WTC11 (cell line): ENCODE data around the gene ATG4C. TPM values are rescaled to one million over a fixed set of nuclear protein-coding genes. Genes with fewer than 3 reads are reported as not detected.

Source experiments
- ATAC-seq: fragments of 200-7000 bp; cut with Tn5 transposase; 2 replicates; pipeline ENCODE4 v1.10.0; 2021; ENCODE audit warnings: mild to moderate bottlenecking, moderate library complexity
- CTCF ChIA-PET: fragments of 300-600 bp; sonication (Branson Sonifier 250); formaldehyde crosslinking; loops from one replicate; lab custom pipeline; 2021; ENCODE audit warnings: antibody characterized with exemption; lab: Charles Lee
- POLR2A ChIA-PET: fragments of 350-600 bp; sonication (Branson Sonifier 250); formaldehyde crosslinking; loops from one replicate; lab custom pipeline; 2021; ENCODE audit warnings: antibody characterized with exemption; lab: Charles Lee
- DNase-seq: peaks from one replicate; pipeline ENCODE4 v3.0.0; 2021; ENCODE audit warnings: low spot score
- H3K27ac Mint-ChIP-seq: 2 replicates; pipeline ENCODE4 v1.8.0; 2021; ENCODE audit warnings: mixed read lengths
- H3K27me3 Mint-ChIP-seq: 2 replicates; pipeline ENCODE4 v1.8.0; 2021; ENCODE audit warnings: low read depth, mild to moderate bottlenecking, moderate library complexity, mixed read lengths
- H3K36me3 Mint-ChIP-seq: 2 replicates; pipeline ENCODE4 v1.8.0; 2021; ENCODE audit warnings: mixed read lengths
- H3K4me1 Mint-ChIP-seq: 2 replicates; pipeline ENCODE4 v1.8.0; 2022; ENCODE audit warnings: mixed read lengths
- H3K4me3 Mint-ChIP-seq: 2 replicates; pipeline ENCODE4 v1.8.0; 2021; ENCODE audit warnings: mild to moderate bottlenecking, moderate library complexity, mixed read lengths
- H3K9me3 Mint-ChIP-seq: 2 replicates; pipeline ENCODE4 v1.8.0; 2021; ENCODE audit warnings: mixed read lengths
- CREM ChIP-seq: sonication (generic); formaldehyde crosslinking; IDR thresholded peaks from 2 replicates; pipeline ENCODE4 v1.8.1; 2022; ENCODE audit warnings: mild to moderate bottlenecking, missing genetic modification reagents, moderate library complexity
- EMX1 ChIP-seq: fragments of 250-450 bp; sonication (Bioruptor Pico); IDR thresholded peaks from 2 replicates; pipeline ENCODE4 v1.8.0; 2021; ENCODE audit warnings: mild to moderate bottlenecking
- FOXJ3 ChIP-seq: sonication (generic); formaldehyde crosslinking; IDR thresholded peaks from 2 replicates; pipeline ENCODE4 v1.9.0; 2021; ENCODE audit warnings: missing genetic modification reagents, mild to moderate bottlenecking, borderline replicate concordance
- GABPB1 ChIP-seq: sonication (generic); formaldehyde crosslinking; IDR thresholded peaks from 2 replicates; pipeline ENCODE4 v1.8.1; 2023; ENCODE audit warnings: mild to moderate bottlenecking, missing genetic modification reagents
- GRHL2 ChIP-seq: fragments of 250-450 bp; sonication (Bioruptor Pico); IDR thresholded peaks from 2 replicates; pipeline ENCODE4 v1.8.0; 2022; ENCODE audit warnings: mild to moderate bottlenecking, moderate library complexity; ENCODE audit not compliant: insufficient replicate concordance, severe bottlenecking
- NR1H2 ChIP-seq: sonication (generic); formaldehyde crosslinking; IDR thresholded peaks from 2 replicates; pipeline ENCODE4 v1.9.0; 2021; ENCODE audit warnings: mild to moderate bottlenecking, moderate library complexity, missing genetic modification reagents
- NR2C2 ChIP-seq: sonication (generic); formaldehyde crosslinking; IDR thresholded peaks from 2 replicates; pipeline ENCODE4 v1.8.0; 2022; ENCODE audit warnings: mild to moderate bottlenecking, missing genetic modification reagents
- TCF7 ChIP-seq: sonication (generic); formaldehyde crosslinking; IDR thresholded peaks from 2 replicates; pipeline ENCODE4 v1.8.0; 2022; ENCODE audit warnings: mild to moderate bottlenecking, low read depth, missing genetic modification reagents, moderate library complexity
- ZNF671 ChIP-seq: fragments of 250-450 bp; sonication (Bioruptor Pico); IDR thresholded peaks from 2 replicates; pipeline ENCODE4 v1.8.0; 2021; ENCODE audit warnings: mild to moderate bottlenecking
- total RNA-seq: library from RNA; stranded (reverse); gene quantifications from 3 replicates; pipeline ENCODE4 v1.2.3, GENCODE V29; 2021
- TF ChIP-seq, protein P1 (sequence below): fragments of 200-600 bp; IDR thresholded peaks from 2 replicates; pipeline ENCODE4 v1.8.0; 2022; ENCODE audit warnings: antibody characterized with exemption
- TF ChIP-seq, protein P2 (sequence below): sonication (generic); formaldehyde crosslinking; IDR thresholded peaks from 2 replicates; pipeline ENCODE4 v1.8.1; 2022; ENCODE audit warnings: low read depth, mild to moderate bottlenecking, moderate library complexity, missing genetic modification reagents, borderline replicate concordance
- TF ChIP-seq, protein P3 (sequence below): sonication (generic); formaldehyde crosslinking; conservative IDR thresholded peaks from 2 replicates; pipeline ENCODE4 v1.8.1; 2023; ENCODE audit warnings: mild to moderate bottlenecking, low read depth, missing genetic modification reagents, moderate library complexity
- TF ChIP-seq, protein P4 (sequence below): sonication (generic); formaldehyde crosslinking; IDR thresholded peaks from 2 replicates; pipeline ENCODE4 v1.8.0; 2022; ENCODE audit warnings: missing genetic modification reagents
- TF ChIP-seq, protein P5 (sequence below): sonication (generic); formaldehyde crosslinking; IDR thresholded peaks from 2 replicates; pipeline ENCODE4 v1.8.0; 2022; ENCODE audit warnings: mild to moderate bottlenecking, missing genetic modification reagents
- TF ChIP-seq, protein P6 (sequence below): sonication (generic); formaldehyde crosslinking; IDR thresholded peaks from 2 replicates; pipeline ENCODE4 v1.8.1; 2022; ENCODE audit warnings: low read depth, missing genetic modification reagents, borderline replicate concordance

Gene ATG4C
- total RNA-seq, 1 experiment from 2014 or later: 16.6 TPM

DNA sequence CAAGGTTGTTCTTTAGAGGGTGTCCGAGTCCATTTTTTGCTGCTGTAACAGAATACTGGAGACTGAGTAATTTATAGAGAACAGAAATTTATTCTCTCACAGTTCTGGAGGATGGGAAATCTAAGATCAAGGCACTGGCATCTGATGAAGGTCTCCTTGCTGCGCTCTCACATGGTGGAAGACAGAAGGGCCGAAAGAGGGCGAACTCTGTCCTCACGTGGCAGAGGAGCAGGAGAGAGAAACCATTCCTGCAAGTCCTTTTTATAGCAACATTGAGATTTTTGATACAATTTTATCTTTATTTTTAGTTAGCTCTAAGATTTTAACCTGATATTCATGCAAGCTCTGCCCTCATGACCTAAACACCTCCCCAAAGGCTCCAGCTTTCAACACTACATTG lies 48.3 kb downstream of the ATG4C start:
- TF ChIP-seq GABPB1 (CRISPR knock-in tag) (no peak), CREM (CRISPR knock-in tag) (no peak), ZNF671 (CRISPR knock-in tag) (no peak), GRHL2 (CRISPR knock-in tag) (no peak), FOXJ3 (CRISPR knock-in tag) (no peak), NR2C2 (CRISPR knock-in tag) (no peak), NR1H2 (CRISPR knock-in tag) (no peak), TCF7 (CRISPR knock-in tag) (no peak)
- TF ChIP-seq, protein P1, sequence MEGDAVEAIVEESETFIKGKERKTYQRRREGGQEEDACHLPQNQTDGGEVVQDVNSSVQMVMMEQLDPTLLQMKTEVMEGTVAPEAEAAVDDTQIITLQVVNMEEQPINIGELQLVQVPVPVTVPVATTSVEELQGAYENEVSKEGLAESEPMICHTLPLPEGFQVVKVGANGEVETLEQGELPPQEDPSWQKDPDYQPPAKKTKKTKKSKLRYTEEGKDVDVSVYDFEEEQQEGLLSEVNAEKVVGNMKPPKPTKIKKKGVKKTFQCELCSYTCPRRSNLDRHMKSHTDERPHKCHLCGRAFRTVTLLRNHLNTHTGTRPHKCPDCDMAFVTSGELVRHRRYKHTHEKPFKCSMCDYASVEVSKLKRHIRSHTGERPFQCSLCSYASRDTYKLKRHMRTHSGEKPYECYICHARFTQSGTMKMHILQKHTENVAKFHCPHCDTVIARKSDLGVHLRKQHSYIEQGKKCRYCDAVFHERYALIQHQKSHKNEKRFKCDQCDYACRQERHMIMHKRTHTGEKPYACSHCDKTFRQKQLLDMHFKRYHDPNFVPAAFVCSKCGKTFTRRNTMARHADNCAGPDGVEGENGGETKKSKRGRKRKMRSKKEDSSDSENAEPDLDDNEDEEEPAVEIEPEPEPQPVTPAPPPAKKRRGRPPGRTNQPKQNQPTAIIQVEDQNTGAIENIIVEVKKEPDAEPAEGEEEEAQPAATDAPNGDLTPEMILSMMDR: no peak
- TF ChIP-seq, protein P2, sequence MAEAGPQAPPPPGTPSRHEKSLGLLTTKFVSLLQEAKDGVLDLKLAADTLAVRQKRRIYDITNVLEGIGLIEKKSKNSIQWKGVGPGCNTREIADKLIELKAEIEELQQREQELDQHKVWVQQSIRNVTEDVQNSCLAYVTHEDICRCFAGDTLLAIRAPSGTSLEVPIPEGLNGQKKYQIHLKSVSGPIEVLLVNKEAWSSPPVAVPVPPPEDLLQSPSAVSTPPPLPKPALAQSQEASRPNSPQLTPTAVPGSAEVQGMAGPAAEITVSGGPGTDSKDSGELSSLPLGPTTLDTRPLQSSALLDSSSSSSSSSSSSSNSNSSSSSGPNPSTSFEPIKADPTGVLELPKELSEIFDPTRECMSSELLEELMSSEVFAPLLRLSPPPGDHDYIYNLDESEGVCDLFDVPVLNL: no peak
- TF ChIP-seq, protein P3, sequence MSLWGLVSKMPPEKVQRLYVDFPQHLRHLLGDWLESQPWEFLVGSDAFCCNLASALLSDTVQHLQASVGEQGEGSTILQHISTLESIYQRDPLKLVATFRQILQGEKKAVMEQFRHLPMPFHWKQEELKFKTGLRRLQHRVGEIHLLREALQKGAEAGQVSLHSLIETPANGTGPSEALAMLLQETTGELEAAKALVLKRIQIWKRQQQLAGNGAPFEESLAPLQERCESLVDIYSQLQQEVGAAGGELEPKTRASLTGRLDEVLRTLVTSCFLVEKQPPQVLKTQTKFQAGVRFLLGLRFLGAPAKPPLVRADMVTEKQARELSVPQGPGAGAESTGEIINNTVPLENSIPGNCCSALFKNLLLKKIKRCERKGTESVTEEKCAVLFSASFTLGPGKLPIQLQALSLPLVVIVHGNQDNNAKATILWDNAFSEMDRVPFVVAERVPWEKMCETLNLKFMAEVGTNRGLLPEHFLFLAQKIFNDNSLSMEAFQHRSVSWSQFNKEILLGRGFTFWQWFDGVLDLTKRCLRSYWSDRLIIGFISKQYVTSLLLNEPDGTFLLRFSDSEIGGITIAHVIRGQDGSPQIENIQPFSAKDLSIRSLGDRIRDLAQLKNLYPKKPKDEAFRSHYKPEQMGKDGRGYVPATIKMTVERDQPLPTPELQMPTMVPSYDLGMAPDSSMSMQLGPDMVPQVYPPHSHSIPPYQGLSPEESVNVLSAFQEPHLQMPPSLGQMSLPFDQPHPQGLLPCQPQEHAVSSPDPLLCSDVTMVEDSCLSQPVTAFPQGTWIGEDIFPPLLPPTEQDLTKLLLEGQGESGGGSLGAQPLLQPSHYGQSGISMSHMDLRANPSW (CRISPR knock-in tag): no peak
- TF ChIP-seq, protein P4, sequence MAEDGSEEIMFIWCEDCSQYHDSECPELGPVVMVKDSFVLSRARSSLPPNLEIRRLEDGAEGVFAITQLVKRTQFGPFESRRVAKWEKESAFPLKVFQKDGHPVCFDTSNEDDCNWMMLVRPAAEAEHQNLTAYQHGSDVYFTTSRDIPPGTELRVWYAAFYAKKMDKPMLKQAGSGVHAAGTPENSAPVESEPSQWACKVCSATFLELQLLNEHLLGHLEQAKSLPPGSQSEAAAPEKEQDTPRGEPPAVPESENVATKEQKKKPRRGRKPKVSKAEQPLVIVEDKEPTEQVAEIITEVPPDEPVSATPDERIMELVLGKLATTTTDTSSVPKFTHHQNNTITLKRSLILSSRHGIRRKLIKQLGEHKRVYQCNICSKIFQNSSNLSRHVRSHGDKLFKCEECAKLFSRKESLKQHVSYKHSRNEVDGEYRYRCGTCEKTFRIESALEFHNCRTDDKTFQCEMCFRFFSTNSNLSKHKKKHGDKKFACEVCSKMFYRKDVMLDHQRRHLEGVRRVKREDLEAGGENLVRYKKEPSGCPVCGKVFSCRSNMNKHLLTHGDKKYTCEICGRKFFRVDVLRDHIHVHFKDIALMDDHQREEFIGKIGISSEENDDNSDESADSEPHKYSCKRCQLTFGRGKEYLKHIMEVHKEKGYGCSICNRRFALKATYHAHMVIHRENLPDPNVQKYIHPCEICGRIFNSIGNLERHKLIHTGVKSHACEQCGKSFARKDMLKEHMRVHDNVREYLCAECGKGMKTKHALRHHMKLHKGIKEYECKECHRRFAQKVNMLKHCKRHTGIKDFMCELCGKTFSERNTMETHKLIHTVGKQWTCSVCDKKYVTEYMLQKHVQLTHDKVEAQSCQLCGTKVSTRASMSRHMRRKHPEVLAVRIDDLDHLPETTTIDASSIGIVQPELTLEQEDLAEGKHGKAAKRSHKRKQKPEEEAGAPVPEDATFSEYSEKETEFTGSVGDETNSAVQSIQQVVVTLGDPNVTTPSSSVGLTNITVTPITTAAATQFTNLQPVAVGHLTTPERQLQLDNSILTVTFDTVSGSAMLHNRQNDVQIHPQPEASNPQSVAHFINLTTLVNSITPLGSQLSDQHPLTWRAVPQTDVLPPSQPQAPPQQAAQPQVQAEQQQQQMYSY (CRISPR knock-in tag): no peak
- TF ChIP-seq, protein P5, sequence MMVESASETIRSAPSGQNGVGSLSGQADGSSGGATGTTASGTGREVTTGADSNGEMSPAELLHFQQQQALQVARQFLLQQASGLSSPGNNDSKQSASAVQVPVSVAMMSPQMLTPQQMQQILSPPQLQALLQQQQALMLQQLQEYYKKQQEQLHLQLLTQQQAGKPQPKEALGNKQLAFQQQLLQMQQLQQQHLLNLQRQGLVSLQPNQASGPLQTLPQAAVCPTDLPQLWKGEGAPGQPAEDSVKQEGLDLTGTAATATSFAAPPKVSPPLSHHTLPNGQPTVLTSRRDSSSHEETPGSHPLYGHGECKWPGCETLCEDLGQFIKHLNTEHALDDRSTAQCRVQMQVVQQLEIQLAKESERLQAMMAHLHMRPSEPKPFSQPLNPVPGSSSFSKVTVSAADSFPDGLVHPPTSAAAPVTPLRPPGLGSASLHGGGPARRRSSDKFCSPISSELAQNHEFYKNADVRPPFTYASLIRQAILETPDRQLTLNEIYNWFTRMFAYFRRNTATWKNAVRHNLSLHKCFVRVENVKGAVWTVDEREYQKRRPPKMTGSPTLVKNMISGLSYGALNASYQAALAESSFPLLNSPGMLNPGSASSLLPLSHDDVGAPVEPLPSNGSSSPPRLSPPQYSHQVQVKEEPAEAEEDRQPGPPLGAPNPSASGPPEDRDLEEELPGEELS: no peak
- ChIA-PET POLR2A (no interaction called here), CTCF (interaction anchor here (2.2 kb wide), 1 partner anchor 10 kb away, joined by 10 read pairs; no protein-coding TSS in a partner anchor)
- Mint-ChIP-seq H3K27me3 (no peaks in the 10 kb centered on the region), H3K4me1 (peaks cover 8% of the 10 kb centered on the region), H3K9me3 (peaks cover 11% of the 10 kb centered on the region), H3K4me3 (no peak overlapping the region), H3K27ac (no peak overlapping the region), H3K36me3 (peaks cover 14% of the 10 kb centered on the region)
- peak; percentile 32; the same call in 1 of the 2 replicates for ATAC-seq
- DNase-seq: no peak

DNA sequence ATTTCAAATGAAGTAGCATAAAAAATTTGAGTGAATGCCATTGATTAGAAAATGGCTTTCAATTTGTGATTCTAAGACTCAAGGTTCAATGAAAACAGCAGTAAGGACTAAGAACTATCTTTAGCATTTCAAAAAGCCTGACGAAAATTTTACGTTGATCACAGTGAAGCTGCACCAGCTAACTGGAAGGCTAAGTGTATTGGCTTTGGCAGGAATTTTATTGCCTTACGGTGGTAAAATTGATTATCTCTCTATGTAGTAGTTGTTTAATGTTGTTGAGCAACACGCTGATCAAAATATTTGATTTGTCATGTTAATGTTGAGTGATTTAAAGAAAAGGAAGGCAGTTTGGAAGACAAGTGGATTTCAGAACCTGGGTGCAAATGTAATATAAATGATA lies 49.6 kb downstream of the ATG4C start:
- Mint-ChIP-seq H3K4me3 (no peak overlapping the region), H3K36me3 (0 out of 2 replicates have a peak, but pooled peaks cover 1% of the 10 kb centered on the region), H3K27ac (no peak overlapping the region), H3K4me1 (peaks cover 3% of the 10 kb centered on the region), H3K9me3 (no peaks in the 10 kb centered on the region), H3K27me3 (no peaks in the 10 kb centered on the region)
- POLR2A ChIA-PET: no interaction called here
- TF ChIP-seq, protein P6, sequence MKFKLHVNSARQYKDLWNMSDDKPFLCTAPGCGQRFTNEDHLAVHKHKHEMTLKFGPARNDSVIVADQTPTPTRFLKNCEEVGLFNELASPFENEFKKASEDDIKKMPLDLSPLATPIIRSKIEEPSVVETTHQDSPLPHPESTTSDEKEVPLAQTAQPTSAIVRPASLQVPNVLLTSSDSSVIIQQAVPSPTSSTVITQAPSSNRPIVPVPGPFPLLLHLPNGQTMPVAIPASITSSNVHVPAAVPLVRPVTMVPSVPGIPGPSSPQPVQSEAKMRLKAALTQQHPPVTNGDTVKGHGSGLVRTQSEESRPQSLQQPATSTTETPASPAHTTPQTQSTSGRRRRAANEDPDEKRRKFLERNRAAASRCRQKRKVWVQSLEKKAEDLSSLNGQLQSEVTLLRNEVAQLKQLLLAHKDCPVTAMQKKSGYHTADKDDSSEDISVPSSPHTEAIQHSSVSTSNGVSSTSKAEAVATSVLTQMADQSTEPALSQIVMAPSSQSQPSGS (CRISPR knock-in tag): no peak
- no peak for TF ChIP-seq EMX1
- TF ChIP-seq NR1H2 (CRISPR knock-in tag): no peak
- ATAC-seq: no peak
- CTCF ChIA-PET: interaction anchor here (1.2 kb wide), 1 partner anchor 16 kb away, joined by 4 read pairs; no protein-coding TSS in a partner anchor
- DNase-seq: no peak
